ENCODE measurements around the gene MORN3.

Gene MORN3

DNA sequence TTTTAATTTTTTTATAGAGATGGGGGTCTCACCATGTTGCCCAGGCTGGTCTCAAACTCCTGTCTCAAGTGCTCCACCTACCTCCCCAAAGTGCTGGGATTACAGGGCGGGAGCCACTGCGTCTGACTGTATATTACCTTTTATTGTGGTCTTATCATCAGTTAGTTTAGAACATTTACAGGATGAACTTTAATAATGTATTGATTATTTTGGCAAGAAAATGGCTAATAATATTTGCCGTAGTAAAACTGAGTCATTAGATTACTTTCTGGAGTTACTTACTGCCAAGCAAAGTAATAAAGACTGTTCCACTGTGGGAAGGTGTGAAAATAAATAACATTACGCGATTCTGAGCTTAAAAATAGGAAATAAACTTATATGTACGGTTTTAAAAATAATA, 66.7 kb downstream of the MORN3 start:
- no peak for DNase-seq (ENCODE audit: low spot score)

DNA sequence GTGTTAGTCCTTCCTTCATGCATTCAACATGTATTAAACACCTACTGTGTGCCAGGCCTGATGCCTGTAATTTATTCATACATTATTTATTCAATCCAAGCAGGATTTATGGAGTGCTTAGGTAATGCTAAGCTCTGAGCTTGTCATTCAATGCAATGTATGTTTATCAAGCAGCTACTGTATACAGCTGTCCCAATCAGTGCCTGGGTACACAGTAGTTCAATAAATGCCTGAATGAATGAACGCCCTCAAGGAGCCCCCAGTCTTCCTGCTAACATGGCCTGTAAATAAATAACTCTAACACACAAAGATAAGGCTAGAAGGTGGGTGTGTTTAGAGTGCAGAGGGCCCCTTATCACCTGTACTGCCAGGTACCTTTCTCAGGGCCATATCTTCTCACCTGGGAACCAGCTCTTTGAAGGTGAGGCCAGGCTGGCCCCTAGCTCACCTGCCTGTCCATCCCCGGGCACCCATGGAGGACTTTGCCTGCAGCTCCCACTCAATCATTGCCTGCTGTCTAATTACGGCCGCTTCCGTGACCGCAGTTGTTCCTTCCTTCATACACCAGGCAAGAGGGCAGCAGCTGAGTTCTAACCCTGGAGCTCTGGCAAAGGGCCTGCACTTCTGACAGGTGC, 68.6 kb downstream of the MORN3 start:
- DNase-seq (ENCODE audit: low spot score), result no peak

Measured in CD4-positive, alpha-beta T cell treated with Interleukin-2 at 100 ng/mL for 4 hours (primary cell).